RPMI8226 (cell line): ENCODE measurements around the gene LGR4.
"Not testable (repeated sequence)": the region's sequence is repeated elsewhere in the genome, so short reads cannot be mapped to it uniquely, and the experiment has no call there.

Experiments used
- DNase-seq: peaks from one replicate; pipeline ENCODE4 v3.0.0-alpha.2; 2015

The LGR4 gene

GRCh38 chr11:27456140-27456794 lies 16.3 kb downstream of the LGR4 start:
- no peak for DNase-seq

- no peak for DNase-seq
Observed at GRCh38 chr11:27455667-27456066, 16.9 kb downstream of the LGR4 start.

GRCh38 chr11:27453701-27454100 lies 18.9 kb downstream of the LGR4 start:
- no peak for DNase-seq

GRCh38 chr11:27452147-27452546 lies 20.4 kb downstream of the LGR4 start:
- DNase-seq: no peak

GRCh38 chr11:27451244-27451965 lies 21.2 kb downstream of the LGR4 start:
- no peak for DNase-seq

GRCh38 chr11:27448184-27448540 lies 24.4 kb downstream of the LGR4 start:
- DNase-seq: not testable (repeated sequence)

- DNase-seq: no peak
Observed at GRCh38 chr11:27447288-27448183, 25.1 kb downstream of the LGR4 start.

GRCh38 chr11:27445625-27446024 lies 27.0 kb downstream of the LGR4 start:
- no peak for DNase-seq

- no peak for DNase-seq
Observed at GRCh38 chr11:27444801-27445215, 27.8 kb downstream of the LGR4 start.

- no peak for DNase-seq
Observed at GRCh38 chr11:27443746-27444507, 28.7 kb downstream of the LGR4 start.

GRCh38 chr11:27443227-27443626 lies 29.4 kb downstream of the LGR4 start:
- DNase-seq: no peak

GRCh38 chr11:27440090-27440489 lies 32.5 kb downstream of the LGR4 start:
- no peak for DNase-seq

- no peak for DNase-seq
Observed at GRCh38 chr11:27438595-27438981, 34.0 kb downstream of the LGR4 start.

GRCh38 chr11:27437829-27438594 lies 34.6 kb downstream of the LGR4 start:
- DNase-seq: no peak

GRCh38 chr11:27436916-27437315 lies 35.7 kb downstream of the LGR4 start:
- DNase-seq: no peak

- no peak for DNase-seq
Observed at GRCh38 chr11:27433742-27434141, 38.8 kb downstream of the LGR4 start.

GRCh38 chr11:27431808-27432207 lies 40.8 kb downstream of the LGR4 start:
- DNase-seq: no peak

GRCh38 chr11:27429761-27430393 lies 42.7 kb downstream of the LGR4 start:
- no peak for DNase-seq

- no peak for DNase-seq
Observed at GRCh38 chr11:27427183-27427980, 45.2 kb downstream of the LGR4 start.

- DNase-seq: no peak
Observed at GRCh38 chr11:27425814-27426213, 46.8 kb downstream of the LGR4 start.

- DNase-seq: no peak
Observed at GRCh38 chr11:27423125-27423524, 49.5 kb downstream of the LGR4 start.
